AG10803 (cell line): Measurements from ENCODE around the gene TBXT.
"Not testable (repeated sequence)": the region's sequence is repeated elsewhere in the genome, so short reads cannot be mapped to it uniquely, and the experiment has no call there.

ENCODE experiments used
- DNase-seq: peaks from one replicate; pipeline ENCODE4 v3.0.0; 2010; ENCODE audit warnings: low read depth
- H3K4me3 ChIP-seq: 2 replicates; pipeline ENCODE4 v1.5.1; 2011; ENCODE audit warnings: mild to moderate bottlenecking, low read length, control low read depth
- CTCF ChIP-seq: conservative IDR thresholded peaks from 2 replicates; pipeline ENCODE4 v1.5.1; 2011; ENCODE audit warnings: mild to moderate bottlenecking, low read length, control low read depth, inconsistent platforms

TBXT gene

GRCh38 chr6:166143011-166143410, 24.6 kb downstream of the TBXT start:
- no peak for DNase-seq
- no peak for TF ChIP-seq CTCF
- H3K4me3 ChIP-seq = no peak overlapping the region

- DNase-seq = no peak
- H3K4me3 ChIP-seq = no peak overlapping the region
- no peak for TF ChIP-seq CTCF
Measured at GRCh38 chr6:166127624-166128472, 39.8 kb downstream of the TBXT start.

GRCh38 chr6:166123115-166123514, 44.5 kb downstream of the TBXT start:
- DNase-seq, H3K4me3 ChIP-seq: not testable (repeated sequence)

GRCh38 chr6:166121726-166122125, 45.9 kb downstream of the TBXT start:
- H3K4me3 ChIP-seq = no peak overlapping the region
- DNase-seq = no peak
- TF ChIP-seq CTCF = no peak

- no peak for TF ChIP-seq CTCF
- no peak overlapping the region for H3K4me3 ChIP-seq
- no peak for DNase-seq
Measured at GRCh38 chr6:166119116-166119911, 48.3 kb downstream of the TBXT start.

GRCh38 chr6:166115609-166116008, 52.0 kb downstream of the TBXT start:
- no peak overlapping the region for H3K4me3 ChIP-seq
- no peak for DNase-seq
- no peak for TF ChIP-seq CTCF

GRCh38 chr6:166112580-166112979, 55.1 kb downstream of the TBXT start:
- DNase-seq = peak; percentile 91
- TF ChIP-seq CTCF = no peak
- peak overlapping the region; percentile 8 for H3K4me3 ChIP-seq
